ENCODE measurements around the gene ACTN4.

ACTN4 gene

DNA sequence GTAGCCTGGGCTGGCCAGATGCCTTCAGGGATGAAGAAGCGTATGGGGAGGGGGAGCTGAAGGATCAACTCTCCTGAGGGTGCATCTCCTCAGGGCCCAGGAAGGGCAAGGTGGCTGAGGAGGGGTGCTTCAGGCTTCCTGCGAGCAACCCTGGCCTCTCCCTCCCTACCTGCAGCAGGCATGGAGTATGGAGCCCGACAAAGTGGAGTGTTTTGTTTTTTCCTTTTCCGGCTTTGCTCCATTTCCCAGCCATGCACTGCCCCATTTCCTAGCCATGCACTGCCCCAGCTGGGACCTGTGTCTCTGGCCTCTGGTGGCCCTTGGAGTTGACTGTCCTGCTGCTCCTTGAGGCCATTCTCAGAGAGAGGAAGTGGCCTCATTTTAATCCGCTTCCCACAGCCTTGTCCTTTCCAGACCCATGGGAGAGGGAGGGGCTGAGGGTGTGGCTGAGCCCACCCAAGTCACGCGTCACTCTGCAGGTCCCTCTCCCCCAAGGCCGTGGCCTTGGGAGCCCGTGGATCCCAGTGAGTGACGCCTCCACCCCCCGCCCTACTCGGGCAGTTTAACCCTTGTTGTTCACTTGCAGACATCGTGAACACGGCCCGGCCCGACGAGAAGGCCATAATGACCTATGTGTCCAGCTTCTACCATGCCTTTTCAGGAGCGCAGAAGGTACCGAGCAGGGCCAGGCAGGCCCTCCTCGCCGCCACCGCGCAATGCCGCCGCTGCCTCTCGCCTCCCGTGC, 62.4 kb downstream of the ACTN4 start:
- DNase-seq (ENCODE audit: low read depth in 2 of 2) = no peak

DNA sequence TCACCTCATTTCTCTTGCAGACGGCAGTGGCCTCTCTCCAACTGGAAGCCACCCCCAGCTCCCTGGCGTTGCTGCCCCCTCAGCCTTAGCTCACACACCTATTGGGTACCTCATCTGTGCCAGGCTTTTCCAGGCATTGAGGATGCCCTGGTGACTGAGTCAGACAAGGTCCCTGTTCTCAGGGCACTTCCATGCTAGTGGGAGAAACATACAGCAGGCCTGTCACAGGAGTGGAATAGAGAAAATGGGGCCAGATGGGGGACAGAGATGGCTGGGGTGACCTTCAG, 62.9 kb downstream of the ACTN4 start:
- DNase-seq (ENCODE audit: low read depth in 2 of 2) = no peak

GRCh38 chr19:38710928-38711725, 63.7 kb downstream of the ACTN4 start:
- no peak for DNase-seq (ENCODE audit: low read depth in 2 of 2)

DNA sequence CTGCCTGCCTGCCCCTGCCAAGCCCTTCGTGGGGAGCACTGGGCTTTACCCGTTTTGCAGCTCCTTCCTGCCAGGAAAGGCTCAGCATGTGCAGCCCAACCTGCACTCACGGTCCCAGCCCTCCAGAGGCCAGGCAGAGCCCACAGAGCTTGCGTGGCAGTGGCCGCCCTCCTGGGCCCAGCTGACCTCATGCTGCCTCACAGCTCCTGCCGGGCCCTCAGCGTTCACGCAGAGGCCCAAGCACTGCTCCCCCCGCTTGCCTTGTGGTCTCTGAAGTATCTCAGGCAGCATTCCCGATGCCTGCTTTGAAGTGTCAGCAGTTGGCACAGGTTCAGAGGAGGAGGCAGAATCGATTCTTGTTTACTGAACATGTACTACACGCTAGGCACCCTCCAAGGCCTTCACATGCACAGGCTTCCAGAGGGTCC, 64.3 kb downstream of the ACTN4 start:
- no peak for DNase-seq (ENCODE audit: low read depth in 2 of 2)

DNA sequence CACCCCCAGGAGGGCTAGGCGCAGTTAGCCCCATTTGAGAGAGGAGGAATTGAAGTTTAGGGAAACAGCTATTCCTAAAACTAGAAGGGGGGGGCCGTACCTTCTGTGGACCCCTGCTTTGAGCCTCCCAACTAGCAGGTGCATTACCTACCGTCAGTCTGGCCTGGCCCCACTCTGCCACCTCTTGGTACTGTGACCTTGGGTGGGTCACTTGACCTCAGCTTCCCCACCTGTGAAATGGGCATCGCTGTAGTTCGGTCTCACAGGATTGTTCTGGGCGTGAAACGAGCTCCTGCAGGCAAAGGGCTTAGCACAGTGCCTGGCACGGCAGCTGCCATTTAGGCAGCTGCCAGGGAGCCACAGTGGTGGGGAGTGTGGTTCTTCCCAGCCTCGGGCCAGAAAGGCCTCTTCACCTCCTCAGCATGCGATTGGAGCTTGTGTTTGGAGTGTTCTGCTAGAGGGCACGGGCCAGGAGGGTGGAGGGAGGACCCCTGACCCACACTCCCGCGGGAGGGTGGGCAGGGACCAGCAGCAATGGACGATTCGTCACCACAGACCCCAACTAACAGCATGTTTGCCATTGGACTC, 64.8 kb downstream of the ACTN4 start:
- no peak for DNase-seq (ENCODE audit: low read depth in 2 of 2)

- DNase-seq (ENCODE audit: low read depth in 2 of 2) = no peak
Observed at GRCh38 chr19:38713227-38713649, 65.8 kb downstream of the ACTN4 start.

GRCh38 chr19:38713865-38714264, 66.4 kb downstream of the ACTN4 start:
- DNase-seq (ENCODE audit: low read depth in 2 of 2) = no peak

DNA sequence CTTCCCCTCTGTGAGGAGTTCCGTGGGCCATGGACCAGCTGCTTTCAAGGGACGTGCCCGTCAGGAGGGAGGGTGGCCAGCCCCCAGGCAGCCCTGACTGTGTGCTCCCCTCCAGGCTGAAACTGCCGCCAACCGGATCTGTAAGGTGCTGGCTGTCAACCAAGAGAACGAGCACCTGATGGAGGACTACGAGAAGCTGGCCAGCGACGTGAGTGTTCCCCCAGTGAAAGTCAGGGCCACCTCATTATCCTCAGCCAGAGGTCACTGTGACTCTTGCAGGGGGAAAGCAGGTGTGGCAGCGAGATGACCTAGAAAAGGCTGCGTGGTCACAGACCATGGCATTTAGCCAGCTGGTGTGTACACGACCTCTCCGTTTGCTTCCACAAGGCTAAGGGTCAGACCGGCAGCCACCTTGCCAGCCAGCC, 66.9 kb downstream of the ACTN4 start:
- DNase-seq (ENCODE audit: low read depth in 2 of 2) = no peak

- DNase-seq (ENCODE audit: low read depth in 2 of 2) = no peak
Observed at GRCh38 chr19:38715555-38715954, 68.1 kb downstream of the ACTN4 start.

DNA sequence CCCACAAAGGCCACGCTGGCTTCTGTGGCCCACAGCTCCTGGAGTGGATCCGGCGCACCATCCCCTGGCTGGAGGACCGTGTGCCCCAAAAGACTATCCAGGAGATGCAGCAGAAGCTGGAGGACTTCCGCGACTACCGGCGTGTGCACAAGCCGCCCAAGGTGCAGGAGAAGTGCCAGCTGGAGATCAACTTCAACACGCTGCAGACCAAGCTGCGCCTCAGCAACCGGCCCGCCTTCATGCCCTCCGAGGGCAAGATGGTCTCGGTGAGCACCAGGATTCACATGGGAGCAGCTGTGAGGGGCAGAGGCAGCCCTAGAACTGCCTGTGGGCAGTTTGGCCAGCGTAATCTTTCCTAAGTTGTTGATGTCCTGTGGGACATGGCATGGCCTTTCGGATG, 69.6 kb downstream of the ACTN4 start:
- no peak for DNase-seq (ENCODE audit: low read depth in 2 of 2)

GRCh38 chr19:38717855-38718254, 70.4 kb downstream of the ACTN4 start:
- DNase-seq (ENCODE audit: low read depth in 2 of 2) = no peak

DNA sequence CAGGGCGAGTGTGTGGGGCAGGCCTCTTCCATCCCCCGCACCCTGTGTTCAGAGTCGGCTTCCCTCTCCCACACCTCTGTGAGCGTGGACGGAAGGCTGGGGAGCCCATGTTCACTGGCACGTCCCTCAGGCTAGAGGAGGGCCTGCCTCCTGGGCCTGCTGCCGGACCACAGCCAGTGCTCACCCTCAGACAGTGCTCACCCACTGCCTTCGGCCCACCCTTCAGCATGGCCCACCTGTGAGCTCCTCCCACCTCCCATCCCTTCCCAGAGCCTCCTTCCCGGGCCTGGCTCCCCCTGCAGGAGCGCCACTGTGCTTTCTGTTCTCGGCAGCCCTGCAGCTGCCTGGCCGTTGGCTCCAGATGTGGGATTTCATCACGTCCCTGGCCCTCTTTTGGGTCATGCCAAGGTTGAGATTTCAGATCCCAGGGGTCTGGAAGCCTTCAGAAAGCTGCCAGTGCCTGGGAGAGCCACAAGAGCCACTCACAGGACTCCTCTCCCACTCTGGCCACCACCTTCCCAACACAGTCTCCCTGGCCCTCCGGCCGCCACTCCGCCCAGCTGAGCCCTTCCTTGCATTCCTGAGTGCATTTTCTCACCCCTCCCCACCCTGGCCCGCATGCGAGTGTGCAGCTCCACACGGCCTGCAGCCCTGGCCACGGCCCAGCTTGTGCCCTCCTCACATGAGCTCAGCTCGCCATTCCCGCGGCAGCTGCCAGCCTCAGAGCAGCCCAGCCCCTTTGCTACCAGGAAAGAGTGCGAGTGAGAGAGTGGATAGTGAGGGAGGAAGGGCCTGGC, 71.5 kb downstream of the ACTN4 start:
- no peak for DNase-seq (ENCODE audit: low read depth in 2 of 2)

DNA sequence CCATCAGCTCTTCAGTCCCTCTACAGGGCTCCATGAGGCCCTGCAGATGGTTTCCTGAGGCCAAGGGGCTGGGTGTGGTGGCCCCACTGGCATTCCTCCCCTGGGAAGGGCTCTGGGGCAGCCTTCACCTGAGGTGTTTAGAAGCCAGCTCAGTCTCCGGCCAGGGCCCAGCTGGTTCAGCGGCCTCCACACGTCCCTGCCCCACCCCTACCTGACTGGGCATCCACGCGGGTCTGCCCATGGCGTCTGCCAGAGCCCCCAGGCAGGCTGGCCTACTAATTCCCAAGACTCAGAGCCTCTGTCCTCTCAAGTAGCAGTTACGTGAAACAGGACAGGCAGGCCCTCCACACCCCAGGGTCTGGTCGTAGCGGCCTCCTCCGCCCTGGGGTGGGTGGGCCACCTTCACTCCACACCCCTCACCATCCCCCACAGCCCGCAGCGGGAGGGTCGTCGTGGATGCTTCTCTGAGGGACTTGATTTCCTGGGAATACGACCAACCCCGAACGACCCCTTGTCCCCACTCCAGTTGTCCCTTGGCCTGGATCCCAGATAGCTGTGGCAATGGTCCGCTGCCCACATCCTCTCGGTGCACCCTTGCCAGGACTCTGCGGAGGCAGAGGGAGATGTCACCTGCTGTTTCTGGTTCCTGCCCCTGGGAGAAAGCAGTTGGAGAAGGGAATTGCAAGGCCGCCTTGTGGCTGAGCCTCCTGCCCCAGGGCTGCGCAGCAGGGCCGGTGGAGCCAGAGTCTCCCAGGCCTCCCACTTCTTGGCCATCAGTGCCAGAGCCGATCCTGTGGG, 72.5 kb downstream of the ACTN4 start:
- DNase-seq (ENCODE audit: low read depth in 2 of 2) = no peak

- no peak for DNase-seq (ENCODE audit: low read depth in 2 of 2)
Observed at GRCh38 chr19:38720559-38721236, 73.2 kb downstream of the ACTN4 start.

- no peak for DNase-seq (ENCODE audit: low read depth in 2 of 2)
Observed at GRCh38 chr19:38721496-38721895, 74.0 kb downstream of the ACTN4 start.

DNA sequence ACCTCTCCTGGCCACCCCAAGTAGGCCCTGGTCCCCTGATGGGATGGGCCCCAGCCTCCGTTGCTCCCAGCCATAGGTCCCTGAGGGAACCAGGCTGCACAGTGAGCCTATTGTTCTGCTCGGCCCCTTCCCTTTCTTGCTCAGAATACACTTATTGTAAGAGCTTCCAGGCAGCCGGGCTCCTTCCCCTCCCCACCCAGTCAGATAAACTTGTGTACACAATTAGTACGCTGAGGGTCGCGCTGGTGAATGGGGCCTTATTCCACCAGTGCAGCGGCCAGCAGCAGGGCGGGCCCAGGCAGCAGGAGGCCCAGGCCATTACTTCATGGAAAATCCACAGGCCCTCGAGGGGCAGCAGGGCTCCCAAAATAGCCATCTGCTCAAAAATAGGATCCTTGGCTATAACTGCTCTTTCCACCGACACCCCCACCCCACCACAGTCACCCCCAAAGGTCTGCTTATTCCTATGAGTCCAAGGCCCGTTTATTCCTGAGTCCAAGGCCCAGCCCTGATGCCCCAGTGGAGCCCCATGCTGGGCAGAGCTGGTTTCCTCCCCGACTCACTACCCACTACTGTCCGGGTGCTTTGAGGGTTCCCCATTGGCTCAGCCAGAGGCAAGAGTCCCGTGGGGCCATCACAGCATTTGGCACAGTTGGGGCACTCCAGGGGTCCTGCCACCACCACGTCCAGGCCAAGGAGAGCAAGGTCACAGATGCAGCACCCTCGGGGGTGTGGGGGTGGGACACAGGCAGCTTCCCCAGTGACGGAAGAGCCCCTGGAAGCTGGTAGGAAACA, 74.7 kb downstream of the ACTN4 start:
- DNase-seq (ENCODE audit: low read depth in 2 of 2) = no peak

DNA sequence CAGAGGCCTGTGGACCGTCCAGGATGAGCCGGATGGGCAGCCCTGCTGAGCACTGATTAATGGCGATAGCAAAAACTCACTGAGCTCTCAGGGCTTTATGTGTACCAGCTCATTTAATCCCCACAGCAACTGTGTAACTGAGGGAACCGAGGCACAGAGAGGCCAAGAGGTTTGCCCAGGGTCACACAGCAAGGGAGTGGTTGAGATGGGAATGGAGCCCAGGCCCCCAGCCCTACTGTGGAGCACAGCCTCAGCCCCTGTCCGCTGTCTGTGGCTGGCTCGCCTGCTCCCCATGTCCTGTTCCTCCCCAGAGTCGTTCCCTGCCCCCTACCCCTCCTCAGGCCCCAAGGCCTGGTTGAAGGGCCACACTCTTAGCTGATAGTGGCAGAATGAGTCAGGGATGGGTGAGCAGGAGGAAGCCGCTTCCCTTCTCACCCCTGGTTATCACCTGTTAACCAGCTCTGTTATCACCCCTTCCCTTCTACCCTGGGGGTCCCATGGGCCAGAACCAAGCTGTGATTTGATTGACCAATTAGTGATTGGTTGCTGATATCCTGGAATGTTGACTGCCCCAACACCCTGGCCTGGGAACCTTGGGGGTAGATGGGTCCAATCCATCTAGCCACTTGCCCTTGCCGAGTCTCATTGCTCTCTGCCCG, 75.6 kb downstream of the ACTN4 start:
- DNase-seq (ENCODE audit: low read depth in 2 of 2) = no peak

DNA sequence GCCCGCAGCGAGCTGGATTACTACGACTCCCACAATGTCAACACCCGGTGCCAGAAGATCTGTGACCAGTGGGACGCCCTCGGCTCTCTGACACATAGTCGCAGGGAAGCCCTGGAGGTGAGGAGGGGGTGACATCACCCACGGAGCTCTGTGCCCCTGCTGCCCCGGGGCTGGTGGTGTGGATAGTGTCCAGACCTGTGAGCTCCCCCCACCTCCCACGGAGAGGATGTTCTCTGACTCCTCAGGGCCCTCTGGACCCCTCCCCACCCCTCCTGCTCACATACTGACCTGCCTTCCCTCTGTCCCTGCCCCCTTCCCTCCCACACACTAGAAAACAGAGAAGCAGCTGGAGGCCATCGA, 76.1 kb downstream of the ACTN4 start:
- DNase-seq (ENCODE audit: low read depth in 2 of 2) = no peak
